ENCODE measurements around the gene RBM44. TPM values are rescaled to one million over a fixed set of nuclear protein-coding genes. Genes with fewer than 3 reads are reported as not detected.
"Not testable (repeated sequence)": the region's sequence is repeated elsewhere in the genome, so short reads cannot be mapped to it uniquely, and the experiment has no call there.

Gene RBM44
- total RNA-seq, 4 donors from 2014 or later: 0.45 to 1.4 (median 0.93) TPM

GRCh38 chr2:237760506-237761502 lies 37.8 kb upstream of the RBM44 start:
- peaks cover 3 to 89% of the 10 kb centered on the region in 2 donors for H3K36me3 ChIP-seq
- no peaks in the 10 kb centered on the region for H3K27me3 ChIP-seq
- 64 to 91% methylated on average over 9 to 23 of the region's 23 CpGs for WGBS, 2 donors (ENCODE audit: low coverage in 1 of 2)
- no peak overlapping the region for H3K4me3 ChIP-seq
- no peak for ATAC-seq
- H3K9me3 ChIP-seq: no peaks in the 10 kb centered on the region
- peaks cover 0 to 7% (median 0%) of the 10 kb centered on the region in 3 donors for H3K4me1 ChIP-seq
- H3K27ac ChIP-seq: no peak overlapping the region
- no peak for TF ChIP-seq POLR2A (IDR thresholded peaks at IDR 0.05)
- no peak for TF ChIP-seq POLR2AphosphoS5 (IDR thresholded peaks at IDR 0.05)
- TF ChIP-seq EP300 (IDR thresholded peaks at IDR 0.05): no peak
- no peak for TF ChIP-seq CTCF (IDR thresholded peaks at IDR 0.05)

GRCh38 chr2:237762291-237763182 lies 36.0 kb upstream of the RBM44 start:
- peaks cover 0 to 85% of the 10 kb centered on the region in 2 donors for H3K36me3 ChIP-seq
- 92 to 93% methylated on average over 6 to 8 of the region's 9 CpGs for WGBS, 2 donors (ENCODE audit: low coverage in 1 of 2)

GRCh38 chr2:237763812-237764211 lies 34.8 kb upstream of the RBM44 start:
- no peaks in the 10 kb centered on the region for H3K27me3 ChIP-seq
- H3K9me3 ChIP-seq: no peaks in the 10 kb centered on the region
- no peak for ATAC-seq
- H3K4me1 ChIP-seq: peaks cover 0 to 19% (median 0%) of the 10 kb centered on the region in 3 donors
- no peak overlapping the region for H3K27ac ChIP-seq
- TF ChIP-seq EP300 (IDR thresholded peaks at IDR 0.05): no peak
- no peak for TF ChIP-seq POLR2A (IDR thresholded peaks at IDR 0.05)
- no peak for TF ChIP-seq CTCF (IDR thresholded peaks at IDR 0.05)
- TF ChIP-seq POLR2AphosphoS5 (IDR thresholded peaks at IDR 0.05): no peak
- WGBS, 2 donors (ENCODE audit: low coverage in 1 of 2): 83 to 89% methylated on average over 5 to 10 of the region's 10 CpGs
- H3K36me3 ChIP-seq: peaks cover 0 to 72% of the 10 kb centered on the region in 2 donors
- H3K4me3 ChIP-seq: no peak overlapping the region

More at GRCh38 chr2:237762291-237763182, 36.0 kb upstream of the RBM44 start:
- H3K4me1 ChIP-seq: peaks cover 0 to 19% (median 0%) of the 10 kb centered on the region in 3 donors
- H3K4me3 ChIP-seq, H3K9me3 ChIP-seq, H3K27ac ChIP-seq, ATAC-seq, H3K27me3 ChIP-seq: not testable (repeated sequence)

- not testable (repeated sequence) for ATAC-seq, H3K27me3 ChIP-seq, H3K9me3 ChIP-seq, H3K27ac ChIP-seq, H3K4me3 ChIP-seq
- Histone ChIP-seq H3K4me1 (peaks cover 0 to 19% (median 0%) of the 10 kb centered on the region in 3 donors), H3K36me3 (peaks cover 0 to 71% of the 10 kb centered on the region in 2 donors)
- WGBS, 2 donors (ENCODE audit: low coverage in 1 of 2): 97 to 100% methylated on average over 1 to 4 of the region's 6 CpGs
Observed at GRCh38 chr2:237765122-237765521, 33.5 kb upstream of the RBM44 start.

GRCh38 chr2:237765875-237766274 lies 32.7 kb upstream of the RBM44 start:
- 60 to 76% methylated on average over 5 to 6 of the region's 8 CpGs for WGBS, 2 donors (ENCODE audit: low coverage in 1 of 2)
- Histone ChIP-seq H3K4me3 (no peak overlapping the region), H3K36me3 (peaks cover 0 to 71% of the 10 kb centered on the region in 2 donors), H3K9me3 (no peaks in the 10 kb centered on the region), H3K27me3 (no peaks in the 10 kb centered on the region), H3K4me1 (peaks cover 0 to 17% (median 0%) of the 10 kb centered on the region in 3 donors), H3K27ac (peak overlapping the region in 2 of 4 donors; percentile 29 to 54)
- ATAC-seq: no peak
- TF ChIP-seq POLR2A (IDR thresholded peaks at IDR 0.05) (no peak), POLR2AphosphoS5 (IDR thresholded peaks at IDR 0.05) (no peak), CTCF (IDR thresholded peaks at IDR 0.05) (no peak), EP300 (IDR thresholded peaks at IDR 0.05) (no peak)
